HepG2 (cell line): ENCODE results near the gene WNK4. TPM values are rescaled to one million over a fixed set of nuclear protein-coding genes. Genes with fewer than 3 reads are reported as not detected.

Source experiments
- AGO2 ChIP-seq: fragments of 200-400 bp; formaldehyde crosslinking; optimal IDR thresholded peaks from 2 replicates; pipeline ENCODE3; 2017; ENCODE audit warnings: mild to moderate bottlenecking, low read depth, low read length, moderate library complexity
- ARID5B ChIP-seq: IDR thresholded peaks from 2 replicates; pipeline ENCODE4 v1.4.0; 2020; ENCODE audit warnings: mild to moderate bottlenecking, missing genetic modification reagents
- IKZF5 ChIP-seq: IDR thresholded peaks from 2 replicates; pipeline ENCODE4 v1.6.1; 2018; ENCODE audit warnings: missing genetic modification reagents, mild to moderate bottlenecking, missing compliant biosample characterization
- IRF2 ChIP-seq: IDR thresholded peaks from 2 replicates; pipeline ENCODE4 v1.6.1; 2018; ENCODE audit warnings: missing genetic modification reagents, missing compliant biosample characterization
- ISL2 ChIP-seq: sonication (generic); formaldehyde crosslinking; IDR thresholded peaks from 2 replicates; pipeline ENCODE4 v1.5.0; 2020; ENCODE audit warnings: missing genetic modification reagents
- MTF1 ChIP-seq: sonication (generic); formaldehyde crosslinking; IDR thresholded peaks from 2 replicates; pipeline ENCODE4 v1.5.0; 2020; ENCODE audit warnings: missing genetic modification reagents
- SKIL ChIP-seq: sonication (generic); formaldehyde crosslinking; IDR thresholded peaks from 2 replicates; pipeline ENCODE4 v1.8.0; 2022; ENCODE audit warnings: missing genetic modification reagents, mild to moderate bottlenecking, moderate library complexity, borderline replicate concordance
- SNAI1 ChIP-seq: sonication (generic); formaldehyde crosslinking; IDR thresholded peaks from 2 replicates; pipeline ENCODE4 v1.5.0; 2020; ENCODE audit warnings: mild to moderate bottlenecking, missing genetic modification reagents, borderline replicate concordance
- SNAPC5 ChIP-seq: sonication (generic); formaldehyde crosslinking; IDR thresholded peaks from 2 replicates; pipeline ENCODE4 v1.8.1; 2023; ENCODE audit warnings: mild to moderate bottlenecking, missing genetic modification reagents, borderline replicate concordance
- TBL1XR1 ChIP-seq: fragments of 150-350 bp; IDR thresholded peaks from 2 replicates; pipeline ENCODE4 v1.6.1; 2014; ENCODE audit warnings: borderline replicate concordance, low read length; ENCODE audit not compliant: partially characterized antibody
- TEAD3 ChIP-seq: optimal IDR thresholded peaks from 2 replicates; pipeline ENCODE3; 2016; ENCODE audit warnings: borderline replicate concordance
- ZFP90 ChIP-seq: sonication (generic); formaldehyde crosslinking; IDR thresholded peaks from 2 replicates; pipeline ENCODE4 v1.8.0; 2022; ENCODE audit warnings: missing genetic modification reagents, mild to moderate bottlenecking, inconsistent platforms, borderline replicate concordance
- ZNF280B ChIP-seq: sonication (generic); formaldehyde crosslinking; IDR thresholded peaks from 2 replicates; pipeline ENCODE4 v1.5.0; 2020; ENCODE audit warnings: missing genetic modification reagents, mild to moderate bottlenecking, borderline replicate concordance
- ZNF570 ChIP-seq: sonication (generic); formaldehyde crosslinking; IDR thresholded peaks from 2 replicates; pipeline ENCODE4 v1.4.0; 2020; ENCODE audit warnings: mild to moderate bottlenecking, missing genetic modification reagents, borderline replicate concordance
- ZSCAN9 ChIP-seq: IDR thresholded peaks from 2 replicates; pipeline ENCODE4 v1.6.1; 2016; ENCODE audit warnings: borderline replicate concordance
- polyA plus RNA-seq, 8 experiments: library from polyadenylated mRNA; depleted of rRNA in 3 of 8; stranded (reverse) in 7 of 8; unstranded in 1 of 8; fragments of >200 nt; fragmentation: Illumina TruSeq in 4 of 8; extraction: Trizol in 4 of 8; gene quantifications; 2 replicates each; pipeline versions ENCODE4 v1.2.1 to v1.2.3, GENCODE V29; 2011 to 2016; ENCODE audit warnings: low read depth in 4 of 8, missing spikeins in 1 of 8, mixed read lengths in 1 of 8; ENCODE audit not compliant: insufficient read depth in 1 of 8
- total RNA-seq, 5 experiments: library from RNA; depleted of rRNA; stranded (reverse); fragments of >200 nt; fragmentation: Illumina TruSeq; extraction: Trizol; gene quantifications; 2 replicates each; pipeline ENCODE4 v1.2.3, GENCODE V29; 2016; ENCODE audit warnings: low read depth in 1 of 5

The WNK4 gene
- total and polyA plus RNA-seq, 2 of the 13 experiments (the other 11 are each of a cell fraction or from before 2014, with no cell fraction given): 2.7 to 13.7 TPM

GRCh38 chr17:42819939-42820535, 39.6 kb downstream of the WNK4 start (continued):
- TF ChIP-seq ZSCAN9 (CRISPR knock-in tag) (no peak), IKZF5 (CRISPR knock-in tag) (peak; percentile 50; the same call in 1 of the 2 replicates), MTF1 (CRISPR knock-in tag) (no peak), ZFP90 (CRISPR knock-in tag) (no peak), ARID5B (CRISPR knock-in tag) (0 out of 2 replicates have a peak, but pooled peaks have one; percentile 27), ZNF280B (CRISPR knock-in tag) (no peak), SKIL (CRISPR knock-in tag) (no peak), ISL2 (CRISPR knock-in tag) (no peak), AGO2 (no peak), TEAD3 (CRISPR knock-in tag) (peak; percentile 25), SNAI1 (CRISPR knock-in tag) (no peak), TBL1XR1 (no peak), ZNF570 (no peak), IRF2 (CRISPR knock-in tag) (0 out of 2 replicates have a peak, but pooled peaks have one; percentile 33), SNAPC5 (CRISPR knock-in tag) (no peak)
